BLaER1 treated with 17β-estradiol and CSF1 and Interleukin-3, amounts not matched to agents 10 nM and 100 nM (cell line): ENCODE measurements around the gene OSBPL9.
"Not testable (repeated sequence)": the region's sequence is repeated elsewhere in the genome, so short reads cannot be mapped to it uniquely, and the experiment has no call there.

Experiments
- H3K27ac ChIP-seq, 11 experiments: shearing (Covaris generic); formaldehyde crosslinking; 2 replicates each; pipeline ENCODE4 v1.8.1; 2022
- H3K27me3 ChIP-seq, 11 experiments: shearing (Covaris generic); formaldehyde crosslinking; 2 replicates each; pipeline ENCODE4 v1.8.1; 2022
- H3K36me3 ChIP-seq, 11 experiments: shearing (Covaris generic); formaldehyde crosslinking; 2 replicates each; pipeline ENCODE4 v1.8.1; 2022
- H3K4me1 ChIP-seq, 10 experiments: shearing (Covaris generic); formaldehyde crosslinking; 2 replicates each; pipeline ENCODE4 v1.8.1; 2022
- H3K4me2 ChIP-seq, 11 experiments: shearing (Covaris generic); formaldehyde crosslinking; 2 replicates each; pipeline ENCODE4 v1.8.1; 2022
- H3K4me3 ChIP-seq, 10 experiments: shearing (Covaris generic); formaldehyde crosslinking; 2 replicates each; pipeline ENCODE4 v1.8.1; 2022
- H3K9ac ChIP-seq, 11 experiments: shearing (Covaris generic); formaldehyde crosslinking; 2 replicates each; pipeline ENCODE4 v1.8.1; 2022
- H3K9me3 ChIP-seq, 11 experiments: shearing (Covaris generic); formaldehyde crosslinking; replicated peaks in 1 of 11; 2 replicates each; pipeline ENCODE4 v1.8.1; 2022
- H4K20me1 ChIP-seq, 11 experiments: shearing (Covaris generic); formaldehyde crosslinking; 2 replicates each; pipeline ENCODE4 v1.8.1; 2022
- Cebpa-rat ChIP-seq, 11 experiments: shearing (Covaris generic); IDR thresholded peaks; 2 replicates each; pipeline ENCODE4 v1.8.1; 2022

OSBPL9 gene

GRCh38 chr1:51818487-51818886 is 201.6 kb downstream of the OSBPL9 start:
- Histone ChIP-seq H3K4me2 (no peak overlapping the region), H3K9ac (no peak overlapping the region), H3K4me1 (no peaks in the 10 kb centered on the region), H4K20me1 (no peaks in the 10 kb centered on the region), H3K36me3 (peaks cover 84 to 99% (median 95%) of the 10 kb centered on the region in 11 experiments), H3K27me3 (no peaks in the 10 kb centered on the region), H3K27ac (no peak overlapping the region), H3K9me3 (no peaks in the 10 kb centered on the region), H3K4me3 (no peak overlapping the region)
- TF ChIP-seq Cebpa-rat (IDR thresholded peaks at IDR 0.05) = no peak

DNA sequence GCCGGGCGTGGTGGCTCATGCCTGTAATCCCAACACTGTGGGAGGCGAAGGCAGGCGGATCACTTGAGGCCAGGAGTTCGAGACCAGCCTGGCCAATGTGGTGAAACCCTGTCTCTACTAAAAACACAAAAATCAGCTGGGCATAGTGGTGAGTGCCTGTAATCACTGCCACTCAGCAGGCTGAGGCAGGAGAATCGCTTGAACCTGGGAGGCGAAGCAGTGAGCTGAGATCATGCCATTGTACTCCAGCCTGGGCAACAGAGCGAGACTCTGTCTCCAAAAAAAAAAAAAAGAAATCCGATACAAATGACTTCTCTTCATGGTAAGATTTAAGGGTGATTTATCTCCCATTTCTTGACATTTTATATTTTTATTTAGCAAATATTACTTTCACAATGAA is 202.1 kb downstream of the OSBPL9 start:
- peaks cover 82 to 99% (median 95%) of the 10 kb centered on the region in 11 experiments for H3K36me3 ChIP-seq

DNA sequence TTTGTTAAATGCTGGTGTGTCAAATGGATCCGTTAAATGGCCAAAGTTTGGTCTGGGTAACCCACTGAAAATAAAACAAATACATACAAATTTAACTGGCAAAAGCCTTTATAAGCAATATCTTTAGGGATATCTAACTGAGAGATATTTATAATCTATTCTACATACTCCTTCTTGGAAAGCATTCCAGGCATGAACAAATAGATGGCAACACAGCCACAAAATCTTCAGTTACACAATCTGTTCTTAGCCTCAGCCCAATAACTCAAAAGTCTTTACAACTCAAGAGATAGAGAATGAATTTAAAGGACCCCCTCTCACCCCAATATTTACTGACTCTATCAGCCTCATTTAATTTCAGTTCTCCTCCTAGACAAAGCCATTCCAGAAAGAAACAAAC is 202.9 kb downstream of the OSBPL9 start:
- TF ChIP-seq Cebpa-rat (IDR thresholded peaks at IDR 0.05) = no peak
- H3K4me3 ChIP-seq = no peak overlapping the region

More for the DNA sequence above, 202.1 kb downstream of the OSBPL9 start:
- H3K9me3 ChIP-seq, H3K9ac ChIP-seq, H3K4me3 ChIP-seq, H3K4me1 ChIP-seq, H4K20me1 ChIP-seq, H3K27me3 ChIP-seq, H3K4me2 ChIP-seq, H3K27ac ChIP-seq: not testable (repeated sequence)

DNA sequence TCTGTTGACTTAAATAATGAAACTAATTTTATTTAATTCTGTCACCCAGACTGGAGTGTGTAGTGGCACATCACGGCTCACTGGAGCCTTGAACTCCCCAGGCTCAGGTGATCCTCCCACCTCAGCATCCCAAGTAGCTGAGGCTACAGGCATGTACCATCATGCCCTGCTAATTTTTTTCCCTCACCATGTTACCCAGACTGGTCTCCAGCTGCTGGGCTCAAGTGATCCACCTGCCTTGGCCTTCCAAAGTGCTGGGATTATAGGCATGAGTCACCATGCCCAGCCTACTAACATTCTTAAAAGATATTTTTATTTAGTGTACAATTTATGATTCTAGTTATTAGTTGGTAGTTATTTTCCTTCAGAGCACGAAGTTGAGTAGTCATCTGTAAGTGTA is 212.2 kb downstream of the OSBPL9 start:
- Histone ChIP-seq H4K20me1 (peaks cover 0 to 3% (median 0%) of the 10 kb centered on the region in 11 experiments; a peak in 1 of 22 replicates), H3K27me3 (no peaks in the 10 kb centered on the region), H3K4me2 (no peak overlapping the region), H3K4me1 (no peaks in the 10 kb centered on the region), H3K9me3 (peaks cover 0 to 18% (median 10%) of the 10 kb centered on the region in 11 experiments; a peak in 15 of 22 replicates), H3K9ac (no peak overlapping the region), H3K27ac (no peak overlapping the region), H3K36me3 (peaks cover 84 to 98% (median 92%) of the 10 kb centered on the region in 11 experiments), H3K4me3 (no peak overlapping the region)
- no peak for TF ChIP-seq Cebpa-rat (IDR thresholded peaks at IDR 0.05)

More for the DNA sequence above, 202.9 kb downstream of the OSBPL9 start:
- Histone ChIP-seq H3K9me3 (no peaks in the 10 kb centered on the region), H3K27me3 (no peaks in the 10 kb centered on the region), H3K4me1 (no peaks in the 10 kb centered on the region), H3K27ac (no peak overlapping the region), H3K36me3 (peaks cover 82 to 99% (median 95%) of the 10 kb centered on the region in 11 experiments), H3K9ac (no peak overlapping the region), H3K4me2 (no peak overlapping the region), H4K20me1 (no peaks in the 10 kb centered on the region)

GRCh38 chr1:51833700-51834099 is 216.8 kb downstream of the OSBPL9 start:
- Histone ChIP-seq H3K4me2 (no peak overlapping the region), H4K20me1 (peaks cover 0 to 13% (median 0%) of the 10 kb centered on the region in 11 experiments; a peak in 3 of 22 replicates), H3K9ac (no peak overlapping the region), H3K27me3 (no peaks in the 10 kb centered on the region), H3K4me3 (no peak overlapping the region), H3K4me1 (no peaks in the 10 kb centered on the region), H3K9me3 (peaks cover 0 to 18% (median 10%) of the 10 kb centered on the region in 11 experiments; a peak in 15 of 22 replicates), H3K36me3 (peaks cover 84 to 100% (median 95%) of the 10 kb centered on the region in 11 experiments), H3K27ac (no peak overlapping the region)
- no peak for TF ChIP-seq Cebpa-rat (IDR thresholded peaks at IDR 0.05)

- Histone ChIP-seq H4K20me1 (peaks cover 0 to 41% (median 8%) of the 10 kb centered on the region in 11 experiments; a peak in 11 of 22 replicates), H3K4me3 (no peak overlapping the region), H3K9ac (no peak overlapping the region), H3K9me3 (no peaks in the 10 kb centered on the region), H3K36me3 (peaks cover 66 to 97% (median 81%) of the 10 kb centered on the region in 11 experiments), H3K27me3 (no peaks in the 10 kb centered on the region), H3K4me2 (no peak overlapping the region), H3K27ac (no peak overlapping the region), H3K4me1 (no peaks in the 10 kb centered on the region)
- no peak for TF ChIP-seq Cebpa-rat (IDR thresholded peaks at IDR 0.05)
Measured at GRCh38 chr1:51837243-51837642, 220.4 kb downstream of the OSBPL9 start.
